ENCODE measurements around the gene PKP1.

The PKP1 gene

GRCh38 chr1:201267481-201268229 is 15.7 kb upstream of the PKP1 start:
- TF ChIP-seq EZH2 (IDR thresholded peaks at IDR 0.05; ENCODE audit: borderline replicate concordance, low read depth, low read length, severe bottlenecking) = no peak
- TF ChIP-seq CTCF (IDR thresholded peaks at IDR 0.05; ENCODE audit: borderline replicate concordance, extremely low read depth, low read length, poor library complexity, severe bottlenecking) = no peak
- H3K4me3 ChIP-seq (ENCODE audit: low read depth in 1 of 2, low read length in 2 of 2) = no peak overlapping the region
- H3K4me1 ChIP-seq (ENCODE audit: insufficient read depth, low read length) = no peaks in the 10 kb centered on the region
- no peaks in the 10 kb centered on the region for H4K20me1 ChIP-seq (ENCODE audit: insufficient read depth, low read length)
- no peaks in the 10 kb centered on the region for H3K9me3 ChIP-seq (ENCODE audit: insufficient read depth, low read length, severe bottlenecking)
- peaks cover 11% of the 10 kb centered on the region for H3K27me3 ChIP-seq (ENCODE audit: insufficient read depth, low read length, poor library complexity)
- H3K36me3 ChIP-seq (ENCODE audit: insufficient read depth, low read length) = no peaks in the 10 kb centered on the region
- no peak overlapping the region for H3K27ac ChIP-seq (ENCODE audit: low read length)
- ATAC-seq (ENCODE audit: insufficient read depth, low read depth) (no peak), DNase-seq (no peak)
- no peaks in the 10 kb centered on the region for H3K79me2 ChIP-seq (ENCODE audit: insufficient read depth, low read length)
- H3K9ac ChIP-seq (ENCODE audit: low read depth, low read length) = no peak overlapping the region
- H2AFZ ChIP-seq (ENCODE audit: low read depth, low read length) = no peak overlapping the region
- no peak overlapping the region for H3K4me2 ChIP-seq (ENCODE audit: insufficient read depth, low read length)

- Histone ChIP-seq H3K4me3 (ENCODE audit: low read depth in 1 of 2, low read length in 2 of 2) (no peak overlapping the region), H3K36me3 (ENCODE audit: insufficient read depth, low read length) (no peaks in the 10 kb centered on the region), H3K27ac (ENCODE audit: low read length) (no peak overlapping the region), H2AFZ (ENCODE audit: low read depth, low read length) (no peak overlapping the region), H3K27me3 (ENCODE audit: insufficient read depth, low read length, poor library complexity) (peaks cover 11% of the 10 kb centered on the region), H4K20me1 (ENCODE audit: insufficient read depth, low read length) (no peaks in the 10 kb centered on the region), H3K9ac (ENCODE audit: low read depth, low read length) (no peak overlapping the region), H3K4me2 (ENCODE audit: insufficient read depth, low read length) (no peak overlapping the region), H3K79me2 (ENCODE audit: insufficient read depth, low read length) (no peaks in the 10 kb centered on the region), H3K4me1 (ENCODE audit: insufficient read depth, low read length) (no peaks in the 10 kb centered on the region), H3K9me3 (ENCODE audit: insufficient read depth, low read length, severe bottlenecking) (no peaks in the 10 kb centered on the region)
- TF ChIP-seq CTCF (IDR thresholded peaks at IDR 0.05; ENCODE audit: borderline replicate concordance, extremely low read depth, low read length, poor library complexity, severe bottlenecking) (no peak), EZH2 (IDR thresholded peaks at IDR 0.05; ENCODE audit: borderline replicate concordance, low read depth, low read length, severe bottlenecking) (no peak)
- no peak for DNase-seq
- ATAC-seq (ENCODE audit: insufficient read depth, low read depth) = no peak
Measured at GRCh38 chr1:201268604-201269151, 14.6 kb upstream of the PKP1 start.

- ATAC-seq (ENCODE audit: insufficient read depth, low read depth) (no peak), DNase-seq (no peak)
- Histone ChIP-seq H3K4me1 (ENCODE audit: insufficient read depth, low read length) (no peaks in the 10 kb centered on the region), H2AFZ (ENCODE audit: low read depth, low read length) (no peak overlapping the region), H3K9me3 (ENCODE audit: insufficient read depth, low read length, severe bottlenecking) (no peaks in the 10 kb centered on the region), H3K27me3 (ENCODE audit: insufficient read depth, low read length, poor library complexity) (peaks cover 11% of the 10 kb centered on the region), H3K4me2 (ENCODE audit: insufficient read depth, low read length) (no peak overlapping the region), H3K79me2 (ENCODE audit: insufficient read depth, low read length) (no peaks in the 10 kb centered on the region), H3K36me3 (ENCODE audit: insufficient read depth, low read length) (no peaks in the 10 kb centered on the region), H3K4me3 (ENCODE audit: low read depth in 1 of 2, low read length in 2 of 2) (no peak overlapping the region), H3K27ac (ENCODE audit: low read length) (no peak overlapping the region), H4K20me1 (ENCODE audit: insufficient read depth, low read length) (no peaks in the 10 kb centered on the region), H3K9ac (ENCODE audit: low read depth, low read length) (no peak overlapping the region)
- no peak for TF ChIP-seq EZH2 (IDR thresholded peaks at IDR 0.05; ENCODE audit: borderline replicate concordance, low read depth, low read length, severe bottlenecking)
- no peak for TF ChIP-seq CTCF (IDR thresholded peaks at IDR 0.05; ENCODE audit: borderline replicate concordance, extremely low read depth, low read length, poor library complexity, severe bottlenecking)
Measured at GRCh38 chr1:201269281-201269680, 14.0 kb upstream of the PKP1 start.

Measured in DND-41 (cell line).